Type B pancreatic cell (in vitro differentiated cells): ENCODE results near the gene HMG20A. TPM values are rescaled to one million over a fixed set of nuclear protein-coding genes. Genes with fewer than 3 reads are reported as not detected.

ENCODE experiments used
- DNase-seq: peaks from one replicate; pipeline ENCODE4 v3.0.0; 2021; ENCODE audit warnings: mixed read lengths; ENCODE audit not compliant: unreplicated experiment; ENCODE audit errors: extremely low spot score
- H3K27ac Mint-ChIP-seq: 2 replicates; pipeline ENCODE4 v1.8.0; 2021; ENCODE audit warnings: mild to moderate bottlenecking, mixed read lengths
- H3K27me3 Mint-ChIP-seq: 2 replicates; pipeline ENCODE4 v1.8.0; 2021; ENCODE audit warnings: mixed read lengths
- H3K36me3 Mint-ChIP-seq: 2 replicates; pipeline ENCODE4 v1.8.0; 2021; ENCODE audit warnings: mixed read lengths
- H3K4me1 Mint-ChIP-seq: one replicate; pipeline ENCODE4 v1.8.0; 2021; ENCODE audit warnings: mixed read lengths; ENCODE audit not compliant: unreplicated experiment
- H3K4me3 Mint-ChIP-seq: 2 replicates; pipeline ENCODE4 v1.8.0; 2021; ENCODE audit warnings: mild to moderate bottlenecking, mixed read lengths
- H3K9me3 Mint-ChIP-seq: 2 replicates; pipeline ENCODE4 v1.8.0; 2021; ENCODE audit warnings: mixed read lengths
- total RNA-seq: library from RNA; stranded (reverse); gene quantifications from 2 replicates; pipeline ENCODE4 v1.2.1, GENCODE V29; 2021; ENCODE audit warnings: low replicate concordance
- TF ChIP-seq, protein P1 (sequence below): fragments of 200-600 bp; sonication (generic); conservative IDR thresholded peaks from 2 replicates; pipeline ENCODE4 v1.5.0; 2021; ENCODE audit warnings: antibody characterized with exemption, mild to moderate bottlenecking

Gene HMG20A
- total RNA-seq, 1 donor from 2014 or later: 48.7 TPM

DNA sequence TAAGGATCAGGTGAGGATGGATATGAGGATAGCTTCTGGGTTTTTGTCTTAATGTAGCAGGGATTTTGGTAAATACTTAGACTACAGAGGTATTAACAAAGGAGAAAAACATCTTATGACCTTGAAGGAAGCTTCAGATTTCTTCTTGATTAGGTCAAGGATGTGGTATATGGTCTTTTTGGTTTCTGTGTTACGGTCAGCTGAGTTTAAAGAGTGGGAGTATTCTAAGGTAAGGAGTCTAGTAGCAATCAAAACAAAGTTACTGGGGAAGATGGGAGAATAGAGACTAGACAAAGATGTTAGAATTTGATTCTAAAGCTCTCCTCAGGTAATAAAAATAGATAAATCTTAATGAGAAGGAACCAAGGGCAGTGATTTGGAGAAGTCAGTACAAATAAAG, 6.2 kb downstream of the HMG20A start:
- TF ChIP-seq, protein P1, sequence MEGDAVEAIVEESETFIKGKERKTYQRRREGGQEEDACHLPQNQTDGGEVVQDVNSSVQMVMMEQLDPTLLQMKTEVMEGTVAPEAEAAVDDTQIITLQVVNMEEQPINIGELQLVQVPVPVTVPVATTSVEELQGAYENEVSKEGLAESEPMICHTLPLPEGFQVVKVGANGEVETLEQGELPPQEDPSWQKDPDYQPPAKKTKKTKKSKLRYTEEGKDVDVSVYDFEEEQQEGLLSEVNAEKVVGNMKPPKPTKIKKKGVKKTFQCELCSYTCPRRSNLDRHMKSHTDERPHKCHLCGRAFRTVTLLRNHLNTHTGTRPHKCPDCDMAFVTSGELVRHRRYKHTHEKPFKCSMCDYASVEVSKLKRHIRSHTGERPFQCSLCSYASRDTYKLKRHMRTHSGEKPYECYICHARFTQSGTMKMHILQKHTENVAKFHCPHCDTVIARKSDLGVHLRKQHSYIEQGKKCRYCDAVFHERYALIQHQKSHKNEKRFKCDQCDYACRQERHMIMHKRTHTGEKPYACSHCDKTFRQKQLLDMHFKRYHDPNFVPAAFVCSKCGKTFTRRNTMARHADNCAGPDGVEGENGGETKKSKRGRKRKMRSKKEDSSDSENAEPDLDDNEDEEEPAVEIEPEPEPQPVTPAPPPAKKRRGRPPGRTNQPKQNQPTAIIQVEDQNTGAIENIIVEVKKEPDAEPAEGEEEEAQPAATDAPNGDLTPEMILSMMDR: no peak
- H3K27ac Mint-ChIP-seq: no peak overlapping the region
- H3K36me3 Mint-ChIP-seq: peaks cover 3% of the 10 kb centered on the region
- H3K4me3 Mint-ChIP-seq: no peak overlapping the region
- DNase-seq: no peak
- no peaks in the 10 kb centered on the region for H3K27me3 Mint-ChIP-seq
- no peaks in the 10 kb centered on the region for H3K9me3 Mint-ChIP-seq
- H3K4me1 Mint-ChIP-seq: peaks cover 30% of the 10 kb centered on the region

DNA sequence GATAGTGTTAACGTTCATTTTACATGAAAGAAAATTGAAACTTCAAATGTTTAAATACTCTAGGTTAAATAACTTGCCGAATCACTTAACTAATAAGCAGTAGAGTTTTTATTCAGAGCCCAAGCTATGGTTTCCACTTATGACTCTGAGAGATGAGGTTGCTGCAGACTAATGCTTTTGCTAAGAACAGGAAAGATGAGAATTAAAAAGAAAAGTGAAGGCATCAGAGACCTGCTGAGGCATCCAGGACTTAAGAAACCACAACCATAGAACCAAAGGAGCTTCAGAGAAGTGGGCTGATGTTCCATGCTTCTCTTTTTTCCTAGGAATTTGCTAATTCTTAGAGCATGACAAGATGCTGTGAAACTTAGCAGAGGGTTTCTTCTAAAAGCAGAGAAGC, 9.5 kb downstream of the HMG20A start:
- TF ChIP-seq, protein P1: no peak
- H3K4me3 Mint-ChIP-seq: no peak overlapping the region
- no peaks in the 10 kb centered on the region for H3K27me3 Mint-ChIP-seq
- no peak overlapping the region for H3K27ac Mint-ChIP-seq
- DNase-seq: no peak
- peaks cover 12% of the 10 kb centered on the region for H3K36me3 Mint-ChIP-seq
- H3K4me1 Mint-ChIP-seq: peaks cover 14% of the 10 kb centered on the region
- no peaks in the 10 kb centered on the region for H3K9me3 Mint-ChIP-seq

DNA sequence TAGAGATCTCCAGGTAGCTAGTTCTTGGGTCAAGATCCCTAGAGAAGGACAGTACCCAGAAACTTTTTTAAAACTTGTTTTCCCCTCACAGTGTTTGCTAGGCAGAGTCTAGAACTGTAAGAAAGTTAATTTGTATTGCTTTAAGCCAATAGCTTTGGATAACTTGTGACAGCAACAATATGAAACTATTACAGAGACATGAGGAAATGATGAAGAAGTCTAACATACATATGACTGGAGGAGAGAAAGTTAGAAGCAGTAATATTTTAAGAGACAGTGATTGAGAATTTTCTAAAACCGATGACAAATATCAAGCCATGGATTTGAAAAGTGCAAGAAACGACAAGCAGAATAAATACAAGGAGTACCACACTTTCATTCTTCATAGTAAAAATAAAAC, 10.0 kb downstream of the HMG20A start:
- DNase-seq: no peak
- Mint-ChIP-seq H3K4me1 (peaks cover 13% of the 10 kb centered on the region), H3K9me3 (no peaks in the 10 kb centered on the region), H3K4me3 (no peak overlapping the region), H3K36me3 (peaks cover 13% of the 10 kb centered on the region), H3K27ac (no peak overlapping the region), H3K27me3 (no peaks in the 10 kb centered on the region)
- TF ChIP-seq, protein P1: no peak

DNA sequence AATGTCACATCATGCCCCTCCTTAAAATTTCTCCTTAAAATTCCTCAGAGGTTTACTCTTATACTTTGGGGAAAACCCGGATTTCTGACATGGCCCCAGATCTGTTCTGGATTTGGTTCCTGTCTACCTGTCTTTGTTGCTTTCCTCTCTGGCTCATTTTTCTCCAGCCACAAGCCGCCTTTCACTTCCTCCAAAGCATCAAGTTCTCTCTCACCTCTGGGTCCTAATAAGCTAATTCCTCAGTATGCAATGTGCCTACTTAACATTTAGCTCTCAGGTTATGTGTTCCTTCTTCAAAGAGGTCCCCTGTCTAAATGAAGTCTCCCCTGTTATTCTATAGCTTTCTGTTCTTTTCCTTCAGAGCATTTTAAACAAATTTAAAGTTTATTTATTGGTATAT, 16.1 kb downstream of the HMG20A start:
- TF ChIP-seq, protein P1: no peak
- H3K4me3 Mint-ChIP-seq: no peak overlapping the region
- no peaks in the 10 kb centered on the region for H3K27me3 Mint-ChIP-seq
- H3K4me1 Mint-ChIP-seq: peaks cover 5% of the 10 kb centered on the region
- DNase-seq: no peak
- H3K36me3 Mint-ChIP-seq: peaks cover 16% of the 10 kb centered on the region
- H3K9me3 Mint-ChIP-seq: no peaks in the 10 kb centered on the region
- H3K27ac Mint-ChIP-seq: no peak overlapping the region

DNA sequence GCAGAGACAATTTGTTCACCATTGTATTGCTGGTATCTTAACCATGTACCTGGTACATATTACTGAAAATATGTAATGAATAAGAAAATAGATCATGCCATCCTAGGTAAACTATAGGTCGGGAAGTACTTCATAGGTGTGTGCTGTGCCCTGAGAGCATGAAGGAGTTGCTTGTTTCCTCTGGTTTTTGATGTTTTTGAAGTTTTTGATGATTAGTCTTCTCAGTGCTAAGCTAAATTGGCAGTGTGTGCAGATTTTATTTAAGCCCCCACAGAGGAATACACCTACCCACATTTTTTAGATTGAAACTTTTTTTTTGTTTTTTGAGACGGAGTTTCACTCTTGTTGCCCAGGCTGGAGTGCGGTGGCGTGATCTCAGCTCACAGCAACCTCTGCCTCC, 16.6 kb downstream of the HMG20A start:
- H3K27me3 Mint-ChIP-seq: no peaks in the 10 kb centered on the region
- no peak for DNase-seq
- H3K36me3 Mint-ChIP-seq: peaks cover 16% of the 10 kb centered on the region
- H3K9me3 Mint-ChIP-seq: no peaks in the 10 kb centered on the region
- H3K4me1 Mint-ChIP-seq: peaks cover 9% of the 10 kb centered on the region
- TF ChIP-seq, protein P1: no peak
- no peak overlapping the region for H3K4me3 Mint-ChIP-seq
- no peak overlapping the region for H3K27ac Mint-ChIP-seq
